H1 (cell line): ENCODE data around the gene TRIM62. TPM values are rescaled to one million over a fixed set of nuclear protein-coding genes. Genes with fewer than 3 reads are reported as not detected.

ENCODE experiments used
- ATF2 ChIP-seq: IDR thresholded peaks from 2 replicates; pipeline ENCODE4 v1.6.1; 2012; ENCODE audit warnings: low read length, inconsistent platforms
- ATF3 ChIP-seq: IDR thresholded peaks from 2 replicates; pipeline ENCODE4 v1.6.1; 2011; ENCODE audit warnings: low read depth, mild to moderate bottlenecking, low read length; ENCODE audit not compliant: insufficient read depth
- CBX8 ChIP-seq: fragments of 300-800, 300-1000 bp; sonication (generic); IDR thresholded peaks from 2 replicates; pipeline ENCODE4 v1.7.1; 2016; ENCODE audit warnings: low read depth, low read length, borderline replicate concordance
- EZH2 ChIP-seq: fragments of 200-600 bp; sonication (generic); IDR thresholded peaks from 2 replicates; pipeline ENCODE4 v1.7.1; 2012; ENCODE audit warnings: low read depth, mild to moderate bottlenecking, moderate library complexity, low read length, inconsistent platforms; ENCODE audit not compliant: severe bottlenecking
- FOSL1 ChIP-seq: IDR thresholded peaks from 2 replicates; pipeline ENCODE4 v1.6.1; 2011; ENCODE audit warnings: mild to moderate bottlenecking, low read depth, low read length, moderate library complexity; ENCODE audit not compliant: insufficient read depth
- GABPA ChIP-seq: IDR thresholded peaks from 2 replicates; pipeline ENCODE4 v1.6.1; 2011; ENCODE audit warnings: mild to moderate bottlenecking, low read length, moderate library complexity, borderline replicate concordance; ENCODE audit not compliant: insufficient read depth
- GTF2F1 ChIP-seq: IDR thresholded peaks from 2 replicates; pipeline ENCODE4 v1.6.1; 2012; ENCODE audit warnings: low read depth, low read length, improper control_type of control experiment, borderline replicate concordance
- HDAC2 ChIP-seq, 2 experiments: fragments of 300-600 bp in 1 of 2; sonication (generic) in 1 of 2; IDR thresholded peaks; 2 replicates each; pipeline ENCODE4 v1.6.1; 2011 to 2012; ENCODE audit warnings: low read depth in 2 of 2, low read length in 2 of 2, mild to moderate bottlenecking in 2 of 2, moderate library complexity in 2 of 2, borderline replicate concordance in 1 of 2, inconsistent platforms in 1 of 2
- HDAC6 ChIP-seq: IDR thresholded peaks from one replicate; pipeline ENCODE4 v1.7.1; 2012; ENCODE audit warnings: low read depth, mild to moderate bottlenecking, inconsistent platforms, low read length, moderate library complexity
- KDM1A ChIP-seq: fragments of 200-600, 300-600 bp; sonication (generic); IDR thresholded peaks from 2 replicates; pipeline ENCODE4 v1.7.1; 2016; ENCODE audit warnings: mild to moderate bottlenecking, low read length, borderline replicate concordance
- KDM5A ChIP-seq: fragments of 200-600 bp; IDR thresholded peaks from 2 replicates; pipeline ENCODE4 v1.7.1; 2012; ENCODE audit warnings: mild to moderate bottlenecking, low read length, inconsistent platforms, mixed read lengths
- MAFK ChIP-seq: IDR thresholded peaks from 2 replicates; pipeline ENCODE4 v1.6.1; 2012; ENCODE audit warnings: low read depth, mild to moderate bottlenecking, improper control_type of control experiment, low read length
- MAX ChIP-seq: IDR thresholded peaks from 2 replicates; pipeline ENCODE4 v1.6.1; 2012; ENCODE audit warnings: inconsistent platforms
- POLR2AphosphoS5 ChIP-seq: IDR thresholded peaks from 2 replicates; pipeline ENCODE4 v1.6.1; 2011; ENCODE audit warnings: low read depth, low read length
- RXRA ChIP-seq: IDR thresholded peaks from 2 replicates; pipeline ENCODE4 v1.6.1; 2011; ENCODE audit warnings: low read depth, mild to moderate bottlenecking, low read length, moderate library complexity; ENCODE audit not compliant: insufficient read depth
- SIN3A ChIP-seq, 2 experiments: IDR thresholded peaks in 1 of 2; conservative IDR thresholded peaks in 1 of 2; 2 replicates each; pipeline ENCODE4 v1.6.1; 2011 to 2012; ENCODE audit warnings: low read length in 2 of 2, improper control_type of control experiment in 1 of 2, low read depth in 1 of 2, mild to moderate bottlenecking in 1 of 2
- SP2 ChIP-seq: IDR thresholded peaks from 2 replicates; pipeline ENCODE4 v1.6.1; 2012; ENCODE audit warnings: mild to moderate bottlenecking, low read length, inconsistent platforms
- SP4 ChIP-seq: IDR thresholded peaks from 2 replicates; pipeline ENCODE4 v1.6.1; 2012; ENCODE audit warnings: low read length, inconsistent platforms
- SRF ChIP-seq: IDR thresholded peaks from 2 replicates; pipeline ENCODE4 v1.6.1; 2011; ENCODE audit warnings: mild to moderate bottlenecking, low read depth, low read length, moderate library complexity
- TAF1 ChIP-seq: IDR thresholded peaks from 2 replicates; pipeline ENCODE4 v1.6.1; 2011; ENCODE audit warnings: mild to moderate bottlenecking, low read depth, low read length
- TCF12 ChIP-seq: IDR thresholded peaks from 2 replicates; pipeline ENCODE4 v1.6.1; 2011; ENCODE audit warnings: low read depth, mild to moderate bottlenecking, low read length
- TEAD4 ChIP-seq: IDR thresholded peaks from 2 replicates; pipeline ENCODE4 v1.6.1; 2012; ENCODE audit warnings: low read depth, low read length, inconsistent platforms, mixed read lengths
- polyA plus RNA-seq, 7 experiments: library from polyadenylated mRNA; depleted of rRNA in 3 of 7; stranded (reverse) in 5 of 7; unstranded in 2 of 7; fragments of >200 nt in 5 of 7; fragments of 200-250 nt in 2 of 7; gene quantifications; 1 replicate in 5 of 7; 2 replicates in 1 of 7; 4 replicates in 1 of 7; pipeline versions ENCODE4 v1.2.1 to v1.2.3, GENCODE V29; 2011 to 2013; ENCODE audit warnings: missing spikeins in 2 of 7, mixed read lengths in 2 of 7
- total RNA-seq: library from RNA; stranded (reverse); fragmentation: NEBNext Ultra II Directional; extraction: Animal tissue kit (Norgen Biotek cat#: 25700); gene quantifications from 2 replicates; pipeline ENCODE4 v1.2.1, GENCODE V29; 2021

The TRIM62 gene
- total and polyA plus RNA-seq, 2 of the 8 experiments (the other 6 are each of a cell fraction or from before 2014, with no cell fraction given) = 6.3 to 10.8 TPM

GRCh38 chr1:33152685-33153432 is 29.0 kb downstream of the TRIM62 start (continued):
- TF ChIP-seq EZH2 (no peak), HDAC6 (no peak), TCF12 (no peak), GTF2F1 (no peak), TAF1 (no peak), KDM1A (no peak), TEAD4 (peak; percentile 60; the same call in 1 of the 2 replicates), SRF (no peak), MAX (peak; percentile 11; the same call in 1 of the 2 replicates), FOSL1 (no peak), RXRA (no peak), SP2 (no peak), CBX8 (no peak), ATF3 (no peak), KDM5A (no peak), HDAC2 (IDR thresholded peaks at IDR 0.05; ENCODE audit: borderline replicate concordance in 1 of 2, low read depth in 2 of 2, low read length in 2 of 2) (no peak), SP4 (no peak), ATF2 (no peak), GABPA (no peak), POLR2AphosphoS5 (no peak), MAFK (no peak), SIN3A (conservative IDR thresholded peaks at IDR 0.05 in 1 of 2, IDR thresholded peaks at IDR 0.05 in 1 of 2; ENCODE audit: low read depth in 1 of 2, low read length in 2 of 2) (peak in 1 of 2 experiments; percentile 17; a peak in 1 of 4 replicates)
